ENCODE results near the gene SPZ1. TPM values are rescaled to one million over a fixed set of nuclear protein-coding genes. Genes with fewer than 3 reads are reported as not detected.
A peak's percentile ranks its signal among the peaks of the same experiment; 100 is the strongest.

The SPZ1 gene
- total RNA-seq, 3 donors from 2014 or later: not detected

GRCh38 chr5:80368661-80369480 is 49.1 kb downstream of the SPZ1 start:
- TF ChIP-seq CTCF (IDR thresholded peaks at IDR 0.05): no peak
- no peaks in the 10 kb centered on the region for H3K4me1 ChIP-seq (ENCODE audit: low read depth)
- ATAC-seq (no peak), DNase-seq (no peak)
- H3K36me3 ChIP-seq (ENCODE audit: low read depth): no peaks in the 10 kb centered on the region
- H3K9me3 ChIP-seq: no peaks in the 10 kb centered on the region
- H3K4me3 ChIP-seq: no peak overlapping the region
- intact Hi-C loops (cut with DNase I, micrococcal nuclease): no loop called here

DNA sequence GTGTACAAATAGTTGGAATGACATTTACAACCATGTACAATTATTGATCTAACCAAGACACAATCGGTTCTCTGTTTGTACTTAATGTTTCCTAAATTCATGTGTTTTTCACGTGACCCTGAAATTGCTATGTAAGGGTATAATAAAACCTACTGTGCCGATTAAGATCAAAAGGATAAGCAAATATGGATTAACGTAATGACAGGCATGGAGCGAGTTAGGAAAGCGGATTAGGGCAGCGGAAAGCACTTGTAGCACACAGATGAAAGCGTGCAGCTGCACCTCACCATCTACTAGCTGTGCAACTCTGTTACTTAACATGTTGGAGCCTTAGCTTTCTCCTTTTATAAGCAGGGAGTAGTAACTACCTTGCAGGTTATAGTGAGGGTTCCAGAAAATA is 49.7 kb downstream of the SPZ1 start:
- DNase-seq (no peak), ATAC-seq (peak; percentile 56)
- intact Hi-C loops (cut with DNase I, micrococcal nuclease): no loop called here
- Histone ChIP-seq H3K9me3 (no peaks in the 10 kb centered on the region), H3K4me1 (ENCODE audit: low read depth) (no peaks in the 10 kb centered on the region), H3K4me3 (no peak overlapping the region), H3K36me3 (ENCODE audit: low read depth) (no peaks in the 10 kb centered on the region)
- TF ChIP-seq CTCF (IDR thresholded peaks at IDR 0.05): no peak

- intact Hi-C loops (cut with DNase I, micrococcal nuclease): no loop called here
- TF ChIP-seq CTCF (IDR thresholded peaks at IDR 0.05): no peak
- Histone ChIP-seq H3K36me3 (ENCODE audit: low read depth) (no peaks in the 10 kb centered on the region), H3K9me3 (no peaks in the 10 kb centered on the region), H3K4me3 (no peak overlapping the region), H3K4me1 (ENCODE audit: low read depth) (no peaks in the 10 kb centered on the region)
- DNase-seq: no peak
- no peak for ATAC-seq
These were observed 50.6 kb downstream of the SPZ1 start for GRCh38 chr5:80370390-80370789.

Other genes starting within 250 kb of the SPZ1 start
- 100 to 1,000 TPM in 2 of 3 donors, 10 to 100 TPM in 1; 66.6 to 153 (median 126) TPM for gene SERINC5, start 64.0 kb upstream of the SPZ1 start, total RNA-seq
- 10 to 100 TPM; 32.4 to 56.9 (median 52.2) TPM for gene ZFYVE16, start 88.1 kb downstream of the SPZ1 start, total RNA-seq
- 1 to 10 TPM; 1.2 to 3.2 (median 1.5) TPM for gene FAM151B, start 168.1 kb downstream of the SPZ1 start, total RNA-seq

All from mucosa of descending colon (tissue), 3 donors.